Bronchial epithelial cell (primary cell): Measurements from ENCODE around the gene MLH1. TPM values are rescaled to one million over a fixed set of nuclear protein-coding genes. Genes with fewer than 3 reads are reported as not detected.

Experiments used
- DNase-seq: peaks from one replicate; pipeline ENCODE4 v3.0.0-alpha.2; 2010; ENCODE audit warnings: low read depth
- FAIRE-seq: peaks from 2 replicates; lab custom pipeline; 2011; peaks lifted over from hg19 to GRCh38; lab: Jason Lieb, UNC
- H3K27me3 ChIP-seq: 2 replicates; pipeline ENCODE4 v1.5.1; 2011; ENCODE audit warnings: low read length; ENCODE audit not compliant: control insufficient read depth, insufficient read depth
- H3K36me3 ChIP-seq: 2 replicates; pipeline ENCODE4 v1.5.1; 2011; ENCODE audit warnings: low read length; ENCODE audit not compliant: control insufficient read depth, insufficient read depth
- H3K4me3 ChIP-seq: 2 replicates; pipeline ENCODE4 v1.5.1; 2011; ENCODE audit warnings: mild to moderate bottlenecking, low read depth, low read length, control low read depth
- total RNA-seq: library from RNA; depleted of rRNA; stranded (reverse); fragments of >200 nt; gene quantifications from 2 replicates; pipeline ENCODE4 v1.2.1, GENCODE V29; 2014
- TF ChIP-seq, protein P1 (sequence below): IDR thresholded peaks from 2 replicates; pipeline ENCODE4 v1.5.1; 2011; ENCODE audit warnings: mild to moderate bottlenecking, moderate library complexity, low read length, control low read depth, inconsistent platforms; ENCODE audit not compliant: insufficient read depth, severe bottlenecking

MLH1 gene
- total RNA-seq, 1 donor from 2014 or later: 28.7 TPM

GRCh38 chr3:36954452-36955134, 38.7 kb upstream of the MLH1 start:
- Histone ChIP-seq H3K27me3 (no peaks in the 10 kb centered on the region), H3K4me3 (no peak overlapping the region), H3K36me3 (no peaks in the 10 kb centered on the region)
- TF ChIP-seq, protein P1, sequence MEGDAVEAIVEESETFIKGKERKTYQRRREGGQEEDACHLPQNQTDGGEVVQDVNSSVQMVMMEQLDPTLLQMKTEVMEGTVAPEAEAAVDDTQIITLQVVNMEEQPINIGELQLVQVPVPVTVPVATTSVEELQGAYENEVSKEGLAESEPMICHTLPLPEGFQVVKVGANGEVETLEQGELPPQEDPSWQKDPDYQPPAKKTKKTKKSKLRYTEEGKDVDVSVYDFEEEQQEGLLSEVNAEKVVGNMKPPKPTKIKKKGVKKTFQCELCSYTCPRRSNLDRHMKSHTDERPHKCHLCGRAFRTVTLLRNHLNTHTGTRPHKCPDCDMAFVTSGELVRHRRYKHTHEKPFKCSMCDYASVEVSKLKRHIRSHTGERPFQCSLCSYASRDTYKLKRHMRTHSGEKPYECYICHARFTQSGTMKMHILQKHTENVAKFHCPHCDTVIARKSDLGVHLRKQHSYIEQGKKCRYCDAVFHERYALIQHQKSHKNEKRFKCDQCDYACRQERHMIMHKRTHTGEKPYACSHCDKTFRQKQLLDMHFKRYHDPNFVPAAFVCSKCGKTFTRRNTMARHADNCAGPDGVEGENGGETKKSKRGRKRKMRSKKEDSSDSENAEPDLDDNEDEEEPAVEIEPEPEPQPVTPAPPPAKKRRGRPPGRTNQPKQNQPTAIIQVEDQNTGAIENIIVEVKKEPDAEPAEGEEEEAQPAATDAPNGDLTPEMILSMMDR: no peak
- FAIRE-seq: no peak
- no peak for DNase-seq

- Histone ChIP-seq H3K36me3 (no peaks in the 10 kb centered on the region), H3K27me3 (no peaks in the 10 kb centered on the region), H3K4me3 (no peak overlapping the region)
- FAIRE-seq: no peak
- DNase-seq: no peak
- TF ChIP-seq, protein P1: no peak
Measured at GRCh38 chr3:36956155-36956554, 37.2 kb upstream of the MLH1 start.

- no peaks in the 10 kb centered on the region for H3K27me3 ChIP-seq
- TF ChIP-seq, protein P1: peak; percentile 7
- no peak for DNase-seq
- no peaks in the 10 kb centered on the region for H3K36me3 ChIP-seq
- no peak for FAIRE-seq
- no peak overlapping the region for H3K4me3 ChIP-seq
Measured at GRCh38 chr3:36957063-36957462, 36.3 kb upstream of the MLH1 start.

DNA sequence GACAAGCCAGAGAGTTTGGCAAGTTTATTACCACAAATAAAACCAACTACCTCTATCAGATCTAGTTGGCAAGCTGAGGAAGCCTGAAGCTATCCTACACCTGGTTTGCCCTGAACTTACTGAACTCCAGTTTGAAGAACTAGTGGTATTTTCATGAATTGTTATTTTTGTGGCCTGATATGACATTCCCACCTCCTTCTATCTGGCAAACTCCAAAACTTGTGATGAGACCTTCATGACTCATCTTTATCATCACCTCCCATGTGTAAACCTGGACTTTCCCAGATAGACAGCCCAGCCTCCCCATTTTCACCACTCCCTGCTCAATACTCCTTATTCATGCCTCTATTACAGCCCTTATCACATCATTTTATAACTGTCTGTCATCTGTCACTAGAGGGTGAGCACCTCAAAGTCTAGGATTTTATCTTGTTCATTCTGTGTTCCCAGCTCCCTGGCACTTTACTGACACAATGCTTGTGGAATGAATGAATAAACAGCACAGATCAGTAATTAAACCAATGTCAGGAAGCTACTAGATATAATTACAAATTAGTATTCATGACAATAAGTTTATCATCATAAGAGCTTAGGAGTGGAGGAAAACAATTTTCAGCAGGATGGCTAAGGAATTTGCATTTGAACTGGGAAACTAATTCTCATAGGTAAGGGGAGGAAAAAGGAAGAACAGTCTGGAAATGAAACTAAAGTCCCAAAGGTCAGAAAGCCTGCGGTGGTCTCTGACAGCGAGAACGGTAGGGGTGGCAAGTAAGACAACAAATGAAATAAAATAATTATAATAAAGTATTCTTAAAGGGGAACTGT, 35.2 kb upstream of the MLH1 start:
- TF ChIP-seq, protein P1: no peak
- Histone ChIP-seq H3K36me3 (no peaks in the 10 kb centered on the region), H3K27me3 (no peaks in the 10 kb centered on the region), H3K4me3 (no peak overlapping the region)
- FAIRE-seq: no peak
- DNase-seq: peak; percentile 86

DNA sequence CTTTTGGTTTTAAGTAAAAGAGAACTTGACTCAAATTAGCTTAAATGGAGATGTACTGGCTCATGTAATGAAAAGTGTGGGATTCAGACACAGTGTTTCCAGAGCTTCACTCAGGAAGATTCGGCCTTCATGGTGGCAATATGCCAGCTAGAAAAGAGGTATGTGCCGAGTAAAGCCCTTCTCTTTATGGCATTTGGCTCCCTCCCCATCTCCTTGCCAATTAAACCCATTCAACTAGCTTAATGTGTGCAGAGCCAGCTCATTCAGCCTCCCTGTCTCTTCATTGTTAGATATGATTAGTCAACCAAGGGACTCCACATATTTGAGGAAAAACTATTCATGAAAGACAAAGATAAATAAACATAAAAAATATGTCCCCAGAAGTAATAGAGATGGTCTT, 33.5 kb upstream of the MLH1 start:
- TF ChIP-seq, protein P1: no peak
- Histone ChIP-seq H3K4me3 (no peak overlapping the region), H3K27me3 (no peaks in the 10 kb centered on the region), H3K36me3 (no peaks in the 10 kb centered on the region)
- DNase-seq (no peak), FAIRE-seq (no peak)
